WTC11 (cell line): ENCODE data around the gene GALNT17. TPM values are rescaled to one million over a fixed set of nuclear protein-coding genes. Genes with fewer than 3 reads are reported as not detected.

ENCODE experiments used
- ATAC-seq: fragments of 200-7000 bp; cut with Tn5 transposase; 2 replicates; pipeline ENCODE4 v1.10.0; 2021; ENCODE audit warnings: mild to moderate bottlenecking, moderate library complexity
- CTCF ChIA-PET: fragments of 300-600 bp; sonication (Branson Sonifier 250); formaldehyde crosslinking; loops from one replicate; lab custom pipeline; 2021; ENCODE audit warnings: antibody characterized with exemption; lab: Charles Lee
- POLR2A ChIA-PET: fragments of 350-600 bp; sonication (Branson Sonifier 250); formaldehyde crosslinking; loops from one replicate; lab custom pipeline; 2021; ENCODE audit warnings: antibody characterized with exemption; lab: Charles Lee
- DNase-seq: peaks from one replicate; pipeline ENCODE4 v3.0.0; 2021; ENCODE audit warnings: low spot score
- H3K27ac Mint-ChIP-seq: 2 replicates; pipeline ENCODE4 v1.8.0; 2021; ENCODE audit warnings: mixed read lengths
- H3K27me3 Mint-ChIP-seq: 2 replicates; pipeline ENCODE4 v1.8.0; 2021; ENCODE audit warnings: low read depth, mild to moderate bottlenecking, moderate library complexity, mixed read lengths
- H3K36me3 Mint-ChIP-seq: 2 replicates; pipeline ENCODE4 v1.8.0; 2021; ENCODE audit warnings: mixed read lengths
- H3K4me1 Mint-ChIP-seq: 2 replicates; pipeline ENCODE4 v1.8.0; 2022; ENCODE audit warnings: mixed read lengths
- H3K4me3 Mint-ChIP-seq: 2 replicates; pipeline ENCODE4 v1.8.0; 2021; ENCODE audit warnings: mild to moderate bottlenecking, moderate library complexity, mixed read lengths
- H3K9me3 Mint-ChIP-seq: 2 replicates; pipeline ENCODE4 v1.8.0; 2021; ENCODE audit warnings: mixed read lengths
- EMX1 ChIP-seq: fragments of 250-450 bp; sonication (Bioruptor Pico); IDR thresholded peaks from 2 replicates; pipeline ENCODE4 v1.8.0; 2021; ENCODE audit warnings: mild to moderate bottlenecking
- ESRRA ChIP-seq: sonication (generic); formaldehyde crosslinking; IDR thresholded peaks from 2 replicates; pipeline ENCODE4 v1.8.1; 2022; ENCODE audit warnings: mild to moderate bottlenecking, missing genetic modification reagents, borderline replicate concordance
- HMGA2 ChIP-seq: fragments of 250-450 bp; sonication (Bioruptor Pico); IDR thresholded peaks from 2 replicates; pipeline ENCODE4 v1.4.0; 2021; ENCODE audit warnings: mild to moderate bottlenecking, moderate library complexity
- JAZF1 ChIP-seq: fragments of 250-450 bp; sonication (Bioruptor Pico); IDR thresholded peaks from 2 replicates; pipeline ENCODE4 v1.9.0; 2021; ENCODE audit warnings: moderate library complexity, mild to moderate bottlenecking, inconsistent platforms
- NFATC4 ChIP-seq: fragments of 250-450 bp; sonication (Bioruptor Pico); IDR thresholded peaks from 2 replicates; pipeline ENCODE4 v1.9.0; 2021; ENCODE audit warnings: mild to moderate bottlenecking
- NFYB ChIP-seq: sonication (generic); formaldehyde crosslinking; conservative IDR thresholded peaks from 2 replicates; pipeline ENCODE4 v1.8.0; 2022; ENCODE audit warnings: low read depth, missing genetic modification reagents
- PRRX2 ChIP-seq: fragments of 250-450 bp; sonication (Bioruptor Pico); IDR thresholded peaks from 2 replicates; pipeline ENCODE4 v1.8.0; 2021; ENCODE audit warnings: mild to moderate bottlenecking
- ZBTB21 ChIP-seq: sonication (generic); formaldehyde crosslinking; IDR thresholded peaks from 2 replicates; pipeline ENCODE4 v1.8.1; 2023; ENCODE audit warnings: mild to moderate bottlenecking, missing genetic modification reagents, borderline replicate concordance
- total RNA-seq: library from RNA; stranded (reverse); gene quantifications from 3 replicates; pipeline ENCODE4 v1.2.3, GENCODE V29; 2021
- TF ChIP-seq, protein P1 (sequence below): sonication (generic); formaldehyde crosslinking; IDR thresholded peaks from 2 replicates; pipeline ENCODE4 v1.8.1; 2022; ENCODE audit warnings: mild to moderate bottlenecking, missing genetic modification reagents, moderate library complexity, borderline replicate concordance
- TF ChIP-seq, protein P2 (sequence below): sonication (generic); formaldehyde crosslinking; IDR thresholded peaks from 2 replicates; pipeline ENCODE4 v1.8.0; 2022; ENCODE audit warnings: missing genetic modification reagents
- TF ChIP-seq, protein P3 (sequence below): sonication (generic); formaldehyde crosslinking; IDR thresholded peaks from 2 replicates; pipeline ENCODE4 v1.8.1; 2023; ENCODE audit warnings: mild to moderate bottlenecking, missing genetic modification reagents
- TF ChIP-seq, protein P4 (sequence below): sonication (generic); formaldehyde crosslinking; IDR thresholded peaks from 2 replicates; pipeline ENCODE4 v1.8.0; 2022; ENCODE audit warnings: mild to moderate bottlenecking, missing genetic modification reagents
- TF ChIP-seq, protein P5 (sequence below): fragments of 250-450 bp; sonication (Bioruptor Pico); IDR thresholded peaks from 2 replicates; pipeline ENCODE4 v1.8.0; 2021; ENCODE audit warnings: mild to moderate bottlenecking
- TF ChIP-seq, protein P6 (sequence below): sonication (generic); formaldehyde crosslinking; IDR thresholded peaks from 2 replicates; pipeline ENCODE4 v1.8.0; 2022; ENCODE audit warnings: mild to moderate bottlenecking, missing genetic modification reagents

Gene GALNT17
- total RNA-seq, 1 experiment from 2014 or later, result 61.1 TPM

DNA sequence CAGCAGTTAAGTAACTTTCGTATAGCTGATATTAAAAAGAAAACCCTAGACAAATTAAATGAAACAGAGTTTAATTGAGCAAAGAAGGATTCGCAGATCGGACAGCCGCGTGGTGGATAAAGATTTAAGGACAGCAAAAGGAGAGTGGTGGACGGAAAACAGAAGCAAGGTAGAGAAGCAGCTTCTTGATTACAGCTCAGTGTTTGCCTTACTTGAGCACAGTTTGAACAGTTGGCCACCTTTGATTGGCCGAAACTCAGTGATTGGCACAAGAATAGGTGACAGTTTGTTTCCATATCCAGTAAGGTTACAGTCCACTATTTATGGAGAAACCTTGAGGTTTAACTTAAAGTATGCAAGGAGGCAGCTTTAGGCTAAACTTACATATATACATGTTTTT lies 231.7 kb downstream of the GALNT17 start:
- peaks cover 21% of the 10 kb centered on the region for H3K36me3 Mint-ChIP-seq
- CTCF ChIA-PET, result no interaction called here
- POLR2A ChIA-PET, result interaction anchor here (0.5 kb wide), 1 partner anchor 116 kb away, joined by 6 read pairs; no protein-coding TSS in a partner anchor

DNA sequence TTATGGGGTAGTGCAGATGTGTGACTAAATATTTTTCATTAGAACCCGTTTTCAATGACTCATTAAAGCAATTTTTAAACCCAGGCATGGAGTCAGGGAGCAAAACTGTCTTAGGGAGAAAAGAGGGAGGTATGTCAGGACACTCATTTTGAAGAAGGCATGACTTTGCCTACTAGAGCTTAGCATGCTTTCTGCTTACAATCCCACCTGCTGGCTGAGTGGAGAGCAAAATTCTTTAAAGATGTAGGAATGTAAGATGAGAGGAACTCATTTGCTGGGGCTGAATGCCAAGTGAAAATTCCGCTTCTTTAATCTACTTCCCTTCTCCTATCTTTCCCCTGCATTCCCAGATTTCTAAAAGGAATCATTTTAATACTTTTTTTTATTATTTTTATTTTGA lies 232.6 kb downstream of the GALNT17 start:
- Mint-ChIP-seq H3K4me3 (no peak overlapping the region; the same call in 1 of the 2 replicates), H3K27me3 (no peaks in the 10 kb centered on the region), H3K4me1 (peaks cover 38% of the 10 kb centered on the region), H3K9me3 (peaks cover 10% of the 10 kb centered on the region), H3K27ac (peak overlapping the region; percentile 81), H3K36me3 (peaks cover 16% of the 10 kb centered on the region)
- ATAC-seq (peak; percentile 63), DNase-seq (no peak)
- CTCF ChIA-PET, result interaction anchor here (1.1 to 1.4 kb wide), 2 partner anchors 11 to 15 kb away, joined by 3 read pairs; no protein-coding TSS in a partner anchor
- POLR2A ChIA-PET, result no interaction called here
- TF ChIP-seq, protein P1, sequence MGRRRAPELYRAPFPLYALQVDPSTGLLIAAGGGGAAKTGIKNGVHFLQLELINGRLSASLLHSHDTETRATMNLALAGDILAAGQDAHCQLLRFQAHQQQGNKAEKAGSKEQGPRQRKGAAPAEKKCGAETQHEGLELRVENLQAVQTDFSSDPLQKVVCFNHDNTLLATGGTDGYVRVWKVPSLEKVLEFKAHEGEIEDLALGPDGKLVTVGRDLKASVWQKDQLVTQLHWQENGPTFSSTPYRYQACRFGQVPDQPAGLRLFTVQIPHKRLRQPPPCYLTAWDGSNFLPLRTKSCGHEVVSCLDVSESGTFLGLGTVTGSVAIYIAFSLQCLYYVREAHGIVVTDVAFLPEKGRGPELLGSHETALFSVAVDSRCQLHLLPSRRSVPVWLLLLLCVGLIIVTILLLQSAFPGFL (CRISPR knock-in tag), result no peak
- TF ChIP-seq HMGA2 (CRISPR knock-in tag) (no peak), NFYB (no peak), JAZF1 (no peak), ZBTB21 (no peak)
- TF ChIP-seq, protein P2, sequence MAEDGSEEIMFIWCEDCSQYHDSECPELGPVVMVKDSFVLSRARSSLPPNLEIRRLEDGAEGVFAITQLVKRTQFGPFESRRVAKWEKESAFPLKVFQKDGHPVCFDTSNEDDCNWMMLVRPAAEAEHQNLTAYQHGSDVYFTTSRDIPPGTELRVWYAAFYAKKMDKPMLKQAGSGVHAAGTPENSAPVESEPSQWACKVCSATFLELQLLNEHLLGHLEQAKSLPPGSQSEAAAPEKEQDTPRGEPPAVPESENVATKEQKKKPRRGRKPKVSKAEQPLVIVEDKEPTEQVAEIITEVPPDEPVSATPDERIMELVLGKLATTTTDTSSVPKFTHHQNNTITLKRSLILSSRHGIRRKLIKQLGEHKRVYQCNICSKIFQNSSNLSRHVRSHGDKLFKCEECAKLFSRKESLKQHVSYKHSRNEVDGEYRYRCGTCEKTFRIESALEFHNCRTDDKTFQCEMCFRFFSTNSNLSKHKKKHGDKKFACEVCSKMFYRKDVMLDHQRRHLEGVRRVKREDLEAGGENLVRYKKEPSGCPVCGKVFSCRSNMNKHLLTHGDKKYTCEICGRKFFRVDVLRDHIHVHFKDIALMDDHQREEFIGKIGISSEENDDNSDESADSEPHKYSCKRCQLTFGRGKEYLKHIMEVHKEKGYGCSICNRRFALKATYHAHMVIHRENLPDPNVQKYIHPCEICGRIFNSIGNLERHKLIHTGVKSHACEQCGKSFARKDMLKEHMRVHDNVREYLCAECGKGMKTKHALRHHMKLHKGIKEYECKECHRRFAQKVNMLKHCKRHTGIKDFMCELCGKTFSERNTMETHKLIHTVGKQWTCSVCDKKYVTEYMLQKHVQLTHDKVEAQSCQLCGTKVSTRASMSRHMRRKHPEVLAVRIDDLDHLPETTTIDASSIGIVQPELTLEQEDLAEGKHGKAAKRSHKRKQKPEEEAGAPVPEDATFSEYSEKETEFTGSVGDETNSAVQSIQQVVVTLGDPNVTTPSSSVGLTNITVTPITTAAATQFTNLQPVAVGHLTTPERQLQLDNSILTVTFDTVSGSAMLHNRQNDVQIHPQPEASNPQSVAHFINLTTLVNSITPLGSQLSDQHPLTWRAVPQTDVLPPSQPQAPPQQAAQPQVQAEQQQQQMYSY (CRISPR knock-in tag), result no peak
- TF ChIP-seq, protein P3, sequence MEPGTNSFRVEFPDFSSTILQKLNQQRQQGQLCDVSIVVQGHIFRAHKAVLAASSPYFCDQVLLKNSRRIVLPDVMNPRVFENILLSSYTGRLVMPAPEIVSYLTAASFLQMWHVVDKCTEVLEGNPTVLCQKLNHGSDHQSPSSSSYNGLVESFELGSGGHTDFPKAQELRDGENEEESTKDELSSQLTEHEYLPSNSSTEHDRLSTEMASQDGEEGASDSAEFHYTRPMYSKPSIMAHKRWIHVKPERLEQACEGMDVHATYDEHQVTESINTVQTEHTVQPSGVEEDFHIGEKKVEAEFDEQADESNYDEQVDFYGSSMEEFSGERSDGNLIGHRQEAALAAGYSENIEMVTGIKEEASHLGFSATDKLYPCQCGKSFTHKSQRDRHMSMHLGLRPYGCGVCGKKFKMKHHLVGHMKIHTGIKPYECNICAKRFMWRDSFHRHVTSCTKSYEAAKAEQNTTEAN (CRISPR knock-in tag), result no peak

More for the DNA sequence above, 231.7 kb downstream of the GALNT17 start:
- peaks cover 15% of the 10 kb centered on the region for H3K9me3 Mint-ChIP-seq
- H3K27me3 Mint-ChIP-seq, result no peaks in the 10 kb centered on the region
- no peak for ATAC-seq
- peak overlapping the region; percentile 47 for H3K27ac Mint-ChIP-seq
- peaks cover 41% of the 10 kb centered on the region for H3K4me1 Mint-ChIP-seq
- no peak for DNase-seq
- TF ChIP-seq NFATC4 (CRISPR knock-in tag) (no peak), PRRX2 (no peak), ESRRA (CRISPR knock-in tag) (no peak), EMX1 (CRISPR knock-in tag) (no peak)
- TF ChIP-seq, protein P4, sequence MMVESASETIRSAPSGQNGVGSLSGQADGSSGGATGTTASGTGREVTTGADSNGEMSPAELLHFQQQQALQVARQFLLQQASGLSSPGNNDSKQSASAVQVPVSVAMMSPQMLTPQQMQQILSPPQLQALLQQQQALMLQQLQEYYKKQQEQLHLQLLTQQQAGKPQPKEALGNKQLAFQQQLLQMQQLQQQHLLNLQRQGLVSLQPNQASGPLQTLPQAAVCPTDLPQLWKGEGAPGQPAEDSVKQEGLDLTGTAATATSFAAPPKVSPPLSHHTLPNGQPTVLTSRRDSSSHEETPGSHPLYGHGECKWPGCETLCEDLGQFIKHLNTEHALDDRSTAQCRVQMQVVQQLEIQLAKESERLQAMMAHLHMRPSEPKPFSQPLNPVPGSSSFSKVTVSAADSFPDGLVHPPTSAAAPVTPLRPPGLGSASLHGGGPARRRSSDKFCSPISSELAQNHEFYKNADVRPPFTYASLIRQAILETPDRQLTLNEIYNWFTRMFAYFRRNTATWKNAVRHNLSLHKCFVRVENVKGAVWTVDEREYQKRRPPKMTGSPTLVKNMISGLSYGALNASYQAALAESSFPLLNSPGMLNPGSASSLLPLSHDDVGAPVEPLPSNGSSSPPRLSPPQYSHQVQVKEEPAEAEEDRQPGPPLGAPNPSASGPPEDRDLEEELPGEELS (CRISPR knock-in tag), result no peak
- TF ChIP-seq, protein P2 (CRISPR knock-in tag), result no peak
- TF ChIP-seq, protein P5, sequence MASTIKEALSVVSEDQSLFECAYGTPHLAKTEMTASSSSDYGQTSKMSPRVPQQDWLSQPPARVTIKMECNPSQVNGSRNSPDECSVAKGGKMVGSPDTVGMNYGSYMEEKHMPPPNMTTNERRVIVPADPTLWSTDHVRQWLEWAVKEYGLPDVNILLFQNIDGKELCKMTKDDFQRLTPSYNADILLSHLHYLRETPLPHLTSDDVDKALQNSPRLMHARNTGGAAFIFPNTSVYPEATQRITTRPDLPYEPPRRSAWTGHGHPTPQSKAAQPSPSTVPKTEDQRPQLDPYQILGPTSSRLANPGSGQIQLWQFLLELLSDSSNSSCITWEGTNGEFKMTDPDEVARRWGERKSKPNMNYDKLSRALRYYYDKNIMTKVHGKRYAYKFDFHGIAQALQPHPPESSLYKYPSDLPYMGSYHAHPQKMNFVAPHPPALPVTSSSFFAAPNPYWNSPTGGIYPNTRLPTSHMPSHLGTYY, result no peak
- TF ChIP-seq, protein P1 (CRISPR knock-in tag), result no peak
- TF ChIP-seq, protein P6, sequence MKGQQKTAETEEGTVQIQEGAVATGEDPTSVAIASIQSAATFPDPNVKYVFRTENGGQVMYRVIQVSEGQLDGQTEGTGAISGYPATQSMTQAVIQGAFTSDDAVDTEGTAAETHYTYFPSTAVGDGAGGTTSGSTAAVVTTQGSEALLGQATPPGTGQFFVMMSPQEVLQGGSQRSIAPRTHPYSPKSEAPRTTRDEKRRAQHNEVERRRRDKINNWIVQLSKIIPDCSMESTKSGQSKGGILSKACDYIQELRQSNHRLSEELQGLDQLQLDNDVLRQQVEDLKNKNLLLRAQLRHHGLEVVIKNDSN (CRISPR knock-in tag), result no peak
- H3K4me3 Mint-ChIP-seq, result no peak overlapping the region
